ENCODE results near the gene SMC4. TPM values are rescaled to one million over a fixed set of nuclear protein-coding genes. Genes with fewer than 3 reads are reported as not detected.

The SMC4 gene
- total RNA-seq, 1 experiment from 2014 or later: 144 TPM

GRCh38 chr3:160474416-160474838, 75.0 kb downstream of the SMC4 start:
- Mint-ChIP-seq H3K36me3 (peaks cover 13% of the 10 kb centered on the region), H3K27me3 (ENCODE audit: low read depth) (peaks cover 3% of the 10 kb centered on the region), H3K27ac (no peak overlapping the region), H3K4me1 (no peaks in the 10 kb centered on the region), H3K9me3 (peaks cover 15% of the 10 kb centered on the region), H3K4me3 (no peak overlapping the region)
- TF ChIP-seq ERG (CRISPR knock-in tag; IDR thresholded peaks at IDR 0.05): no peak
- no peak for TF ChIP-seq ZNF512 (CRISPR knock-in tag; IDR thresholded peaks at IDR 0.05; ENCODE audit: borderline replicate concordance)
- no peak for TF ChIP-seq OVOL2 (CRISPR knock-in tag; IDR thresholded peaks at IDR 0.05; ENCODE audit: borderline replicate concordance)
- no peak for TF ChIP-seq RORB (CRISPR knock-in tag; IDR thresholded peaks at IDR 0.05)
- TF ChIP-seq TCF7 (CRISPR knock-in tag; IDR thresholded peaks at IDR 0.05; ENCODE audit: low read depth): no peak
- no peak for TF ChIP-seq SMAD4 (CRISPR knock-in tag; IDR thresholded peaks at IDR 0.05)
- TF ChIP-seq NR3C1 (CRISPR knock-in tag; conservative IDR thresholded peaks at IDR 0.05; ENCODE audit: low read depth): no peak
- no peak for TF ChIP-seq ELF4 (CRISPR knock-in tag; IDR thresholded peaks at IDR 0.05; ENCODE audit: low read depth)
- no peak for TF ChIP-seq STAT6 (CRISPR knock-in tag; conservative IDR thresholded peaks at IDR 0.05; ENCODE audit: low read depth)
- no peak for TF ChIP-seq PREB (CRISPR knock-in tag; IDR thresholded peaks at IDR 0.05; ENCODE audit: borderline replicate concordance)
- ATAC-seq (no peak), DNase-seq (ENCODE audit: low spot score) (no peak)
- CTCF ChIA-PET: no interaction called here
- POLR2A ChIA-PET: no interaction called here

GRCh38 chr3:160475153-160475552, 75.7 kb downstream of the SMC4 start:
- Mint-ChIP-seq H3K4me1 (no peaks in the 10 kb centered on the region), H3K27ac (no peak overlapping the region), H3K4me3 (no peak overlapping the region), H3K9me3 (peaks cover 8% of the 10 kb centered on the region), H3K27me3 (ENCODE audit: low read depth) (no peaks in the 10 kb centered on the region), H3K36me3 (peaks cover 7% of the 10 kb centered on the region)
- ChIA-PET POLR2A (no interaction called here), CTCF (no interaction called here)
- no peak for ATAC-seq
- DNase-seq (ENCODE audit: low spot score): no peak
- TF ChIP-seq CREB1 (CRISPR knock-in tag; IDR thresholded peaks at IDR 0.05): no peak
- TF ChIP-seq ATF1 (CRISPR knock-in tag; IDR thresholded peaks at IDR 0.05): no peak
- no peak for TF ChIP-seq ZNF396 (CRISPR knock-in tag; IDR thresholded peaks at IDR 0.05; ENCODE audit: borderline replicate concordance)
- no peak for TF ChIP-seq ATF6 (CRISPR knock-in tag; IDR thresholded peaks at IDR 0.05)
- TF ChIP-seq RORB (CRISPR knock-in tag; IDR thresholded peaks at IDR 0.05): no peak
- no peak for TF ChIP-seq RELA (CRISPR knock-in tag; IDR thresholded peaks at IDR 0.05; ENCODE audit: borderline replicate concordance)
- TF ChIP-seq NR1H2 (CRISPR knock-in tag; IDR thresholded peaks at IDR 0.05): no peak
- no peak for TF ChIP-seq E2F4 (CRISPR knock-in tag; IDR thresholded peaks at IDR 0.05; ENCODE audit: borderline replicate concordance, low read depth)
- no peak for TF ChIP-seq ERG (CRISPR knock-in tag; IDR thresholded peaks at IDR 0.05)
- no peak for TF ChIP-seq EMX1 (CRISPR knock-in tag; IDR thresholded peaks at IDR 0.05)
- no peak for TF ChIP-seq STAT6 (CRISPR knock-in tag; conservative IDR thresholded peaks at IDR 0.05; ENCODE audit: low read depth)
- TF ChIP-seq PREB (CRISPR knock-in tag; IDR thresholded peaks at IDR 0.05; ENCODE audit: borderline replicate concordance): no peak
- TF ChIP-seq OVOL2 (CRISPR knock-in tag; IDR thresholded peaks at IDR 0.05; ENCODE audit: borderline replicate concordance): no peak
